ENCODE results near the gene TCF12.

- TF ChIP-seq CTCF (IDR thresholded peaks at IDR 0.05) (no peak), EZH2phosphoT487 (IDR thresholded peaks at IDR 0.05) (no peak), EZH2 (IDR thresholded peaks at IDR 0.05) (no peak)
Measured at GRCh38 chr15:56984681-56985481, 66.4 kb downstream of the TCF12 start.
